ENCODE data around the gene XYLT1.

The XYLT1 gene

GRCh38 chr16:17098685-17099084 lies 372.1 kb downstream of the XYLT1 start:
- no peak overlapping the region for H3K4me3 ChIP-seq (ENCODE audit: low read depth, low read length)
- no peak for DNase-seq (ENCODE audit: low read depth)
- TF ChIP-seq CTCF (IDR thresholded peaks at IDR 0.05; ENCODE audit: low read depth, low read length, missing control alignments): no peak

- no peak for DNase-seq (ENCODE audit: low read depth)
- H3K4me3 ChIP-seq (ENCODE audit: low read depth, low read length): no peak overlapping the region
- TF ChIP-seq CTCF (IDR thresholded peaks at IDR 0.05; ENCODE audit: low read depth, low read length, missing control alignments): no peak
Measured at GRCh38 chr16:17084130-17084529, 386.6 kb downstream of the XYLT1 start.

- H3K4me3 ChIP-seq (ENCODE audit: low read depth, low read length): no peak overlapping the region
- no peak for TF ChIP-seq CTCF (IDR thresholded peaks at IDR 0.05; ENCODE audit: low read depth, low read length, missing control alignments)
Measured at GRCh38 chr16:17083628-17084027, 387.1 kb downstream of the XYLT1 start.

GRCh38 chr16:17082095-17082882 lies 388.5 kb downstream of the XYLT1 start:
- TF ChIP-seq CTCF (IDR thresholded peaks at IDR 0.05; ENCODE audit: low read depth, low read length, missing control alignments): no peak
- no peak overlapping the region for H3K4me3 ChIP-seq (ENCODE audit: low read depth, low read length)
- DNase-seq (ENCODE audit: low read depth): no peak

More at GRCh38 chr16:17083628-17084027, 387.1 kb downstream of the XYLT1 start:
- no peak for DNase-seq (ENCODE audit: low read depth)

- TF ChIP-seq CTCF (IDR thresholded peaks at IDR 0.05; ENCODE audit: low read depth, low read length, missing control alignments): no peak
- DNase-seq (ENCODE audit: low read depth): no peak
- H3K4me3 ChIP-seq (ENCODE audit: low read depth, low read length): no peak overlapping the region
Measured at GRCh38 chr16:17080105-17080504, 390.7 kb downstream of the XYLT1 start.

- DNase-seq (ENCODE audit: low read depth): no peak
- no peak for TF ChIP-seq CTCF (IDR thresholded peaks at IDR 0.05; ENCODE audit: low read depth, low read length, missing control alignments)
- H3K4me3 ChIP-seq (ENCODE audit: low read depth, low read length): no peak overlapping the region
Measured at GRCh38 chr16:17078931-17079631, 391.7 kb downstream of the XYLT1 start.
